Temporal lobe (tissue), 1 donor: ENCODE data around the gene GRIN2C. TPM values are rescaled to one million over a fixed set of nuclear protein-coding genes. Genes with fewer than 3 reads are reported as not detected.

ENCODE experiments used
- total RNA-seq: library from RNA; depleted of rRNA; stranded (reverse); fragments of >200 nt; gene quantifications from one replicate; pipeline ENCODE4 v1.2.3, GENCODE V29; 2014

The GRIN2C gene
- total RNA-seq, 1 donor from 2014 or later: 0.98 TPM

Other genes with a start within 250 kb of the GRIN2C start
- gene CD300E, start 236.1 kb downstream of the GRIN2C start, total RNA-seq: under 0.01 TPM
- 0.25 TPM for gene CD300LF, start 147.0 kb downstream of the GRIN2C start, total RNA-seq
- 0.49 TPM for gene RAB37, start 122.6 kb downstream of the GRIN2C start, total RNA-seq
- gene NHERF1, start 111.3 kb downstream of the GRIN2C start, total RNA-seq: 6.9 TPM
- gene NAT9, start 83.5 kb downstream of the GRIN2C start, total RNA-seq: 12.5 TPM
- gene FDXR, start 13.1 kb upstream of the GRIN2C start, total RNA-seq: 3.2 TPM
- gene FADS6, start 33.7 kb upstream of the GRIN2C start, total RNA-seq: 0.98 TPM
- 0.25 TPM for gene USH1G, start 63.4 kb upstream of the GRIN2C start, total RNA-seq
- not detected for gene OTOP2, start 64.4 kb upstream of the GRIN2C start, total RNA-seq
- gene OTOP3, start 76.0 kb upstream of the GRIN2C start, total RNA-seq: not detected
- gene HID1, start 112.9 kb upstream of the GRIN2C start, total RNA-seq: 16.7 TPM
- 5.9 TPM for gene CDR2L, start 127.7 kb upstream of the GRIN2C start, total RNA-seq
- gene MRPL58, start 152.8 kb upstream of the GRIN2C start, total RNA-seq: 8.6 TPM
- gene ATP5PD, start 187.1 kb upstream of the GRIN2C start, total RNA-seq: 75.0 TPM
- gene KCTD2, start 187.3 kb upstream of the GRIN2C start, total RNA-seq: 29.7 TPM
- 0.98 TPM for gene SLC16A5, start 228.1 kb upstream of the GRIN2C start, total RNA-seq